Ishikawa (cell line): ENCODE data around the gene SMC6.
A peak's percentile ranks its signal among the peaks of the same experiment; 100 is the strongest.

Experiments used
- CEBPB ChIP-seq: IDR thresholded peaks from 2 replicates; pipeline ENCODE4 v1.6.1; 2012
- CREB1 ChIP-seq: IDR thresholded peaks from 2 replicates; pipeline ENCODE4 v1.6.1; 2012; ENCODE audit warnings: low read depth
- EGR1 ChIP-seq: IDR thresholded peaks from 2 replicates; pipeline ENCODE4 v1.6.1; 2012
- EP300 ChIP-seq: IDR thresholded peaks from 2 replicates; pipeline ENCODE4 v1.6.1; 2012; ENCODE audit warnings: borderline replicate concordance
- FOXM1 ChIP-seq: IDR thresholded peaks from 2 replicates; pipeline ENCODE4 v1.6.1; 2012; ENCODE audit warnings: low read depth, borderline replicate concordance
- NFIC ChIP-seq: IDR thresholded peaks from 2 replicates; pipeline ENCODE4 v1.6.1; 2012
- RAD21 ChIP-seq: IDR thresholded peaks from 2 replicates; pipeline ENCODE4 v1.6.1; 2012; ENCODE audit warnings: low read depth
- TAF1 ChIP-seq: IDR thresholded peaks from 2 replicates; pipeline ENCODE4 v1.6.1; 2012; ENCODE audit warnings: low read depth, mild to moderate bottlenecking
- TCF12 ChIP-seq: IDR thresholded peaks from 2 replicates; pipeline ENCODE4 v1.6.1; 2012; ENCODE audit warnings: low read depth
- TEAD4 ChIP-seq: IDR thresholded peaks from 2 replicates; pipeline ENCODE4 v1.6.1; 2012
- USF1 ChIP-seq: IDR thresholded peaks from 2 replicates; pipeline ENCODE4 v1.6.1; 2012
- YY1 ChIP-seq: IDR thresholded peaks from 2 replicates; pipeline ENCODE4 v1.6.1; 2012; ENCODE audit warnings: low read depth
- ZBTB7A ChIP-seq: IDR thresholded peaks from 2 replicates; pipeline ENCODE4 v1.6.1; 2012; ENCODE audit warnings: low read depth
- TF ChIP-seq, protein P1 (sequence below): IDR thresholded peaks from 2 replicates; pipeline ENCODE4 v1.6.1; 2012; ENCODE audit warnings: low read depth, mild to moderate bottlenecking
- TF ChIP-seq, protein P2 (sequence below): IDR thresholded peaks from 2 replicates; pipeline ENCODE4 v1.6.1; 2012

Gene SMC6

DNA sequence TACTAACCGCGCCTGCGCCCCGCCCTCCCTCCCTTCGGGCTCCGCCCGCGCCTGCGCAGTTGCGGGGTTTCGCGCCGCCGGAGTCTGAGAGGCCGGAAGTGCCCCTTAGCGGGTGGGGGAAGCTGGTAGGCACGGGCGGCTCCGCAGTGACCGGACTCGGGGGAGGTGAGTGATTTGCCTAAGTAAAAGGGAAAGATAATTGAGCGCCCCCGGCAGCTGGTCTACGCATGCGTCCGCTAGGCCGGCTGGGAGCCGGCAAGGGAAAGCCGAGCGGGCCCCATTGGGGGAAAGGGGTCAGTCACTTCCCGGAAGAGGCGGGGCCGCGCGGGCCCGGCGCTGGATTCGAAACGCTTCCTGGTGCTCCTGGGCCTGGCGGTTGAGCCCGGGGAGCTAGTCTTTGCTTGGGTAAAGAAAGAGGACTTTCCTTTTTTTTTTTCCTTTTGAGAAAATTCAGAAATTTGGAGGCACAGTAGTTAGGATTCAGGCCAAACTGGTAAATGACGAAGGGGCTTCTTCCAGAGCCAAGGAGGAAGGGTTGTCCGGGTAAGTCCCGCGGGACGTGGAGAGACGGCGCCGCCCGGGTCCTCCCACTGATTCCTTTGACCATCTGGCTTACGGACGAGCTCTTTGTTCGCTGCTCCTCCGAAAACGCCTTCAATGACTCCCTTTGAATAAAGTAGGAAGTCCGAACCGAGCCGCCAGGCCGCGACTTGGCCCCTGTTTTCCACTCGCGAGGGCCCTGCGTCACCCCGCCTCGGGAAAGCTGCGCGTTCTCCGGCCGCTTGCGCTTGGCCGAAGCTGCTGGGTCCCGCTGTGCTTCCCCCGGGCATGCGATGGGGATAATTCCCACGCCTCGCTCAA is at the start of gene SMC6, which contains the start of gene GEN1:
Gene SMC6 (minus strand): TSS at position 8 of the 861 bp plus-strand sequence. CDS start 7,864 bp downstream, outside the sequence.
Gene GEN1 (plus strand): TSS at position 336 of the 861 bp plus-strand sequence. CDS start 5,806 bp downstream, outside the sequence.
- TF ChIP-seq EGR1 (no peak), CREB1 (no peak), TCF12 (no peak), CEBPB (no peak), TEAD4 (no peak), NFIC (0 out of 2 replicates have a peak, but pooled peaks have one; percentile 4), ZBTB7A (no peak), TAF1 (peak; percentile 77), RAD21 (no peak), USF1 (no peak), YY1 (no peak), EP300 (0 out of 2 replicates have a peak, but pooled peaks have one; percentile 3), FOXM1 (0 out of 2 replicates have a peak, but pooled peaks have one; percentile 20)
- TF ChIP-seq, protein P1, sequence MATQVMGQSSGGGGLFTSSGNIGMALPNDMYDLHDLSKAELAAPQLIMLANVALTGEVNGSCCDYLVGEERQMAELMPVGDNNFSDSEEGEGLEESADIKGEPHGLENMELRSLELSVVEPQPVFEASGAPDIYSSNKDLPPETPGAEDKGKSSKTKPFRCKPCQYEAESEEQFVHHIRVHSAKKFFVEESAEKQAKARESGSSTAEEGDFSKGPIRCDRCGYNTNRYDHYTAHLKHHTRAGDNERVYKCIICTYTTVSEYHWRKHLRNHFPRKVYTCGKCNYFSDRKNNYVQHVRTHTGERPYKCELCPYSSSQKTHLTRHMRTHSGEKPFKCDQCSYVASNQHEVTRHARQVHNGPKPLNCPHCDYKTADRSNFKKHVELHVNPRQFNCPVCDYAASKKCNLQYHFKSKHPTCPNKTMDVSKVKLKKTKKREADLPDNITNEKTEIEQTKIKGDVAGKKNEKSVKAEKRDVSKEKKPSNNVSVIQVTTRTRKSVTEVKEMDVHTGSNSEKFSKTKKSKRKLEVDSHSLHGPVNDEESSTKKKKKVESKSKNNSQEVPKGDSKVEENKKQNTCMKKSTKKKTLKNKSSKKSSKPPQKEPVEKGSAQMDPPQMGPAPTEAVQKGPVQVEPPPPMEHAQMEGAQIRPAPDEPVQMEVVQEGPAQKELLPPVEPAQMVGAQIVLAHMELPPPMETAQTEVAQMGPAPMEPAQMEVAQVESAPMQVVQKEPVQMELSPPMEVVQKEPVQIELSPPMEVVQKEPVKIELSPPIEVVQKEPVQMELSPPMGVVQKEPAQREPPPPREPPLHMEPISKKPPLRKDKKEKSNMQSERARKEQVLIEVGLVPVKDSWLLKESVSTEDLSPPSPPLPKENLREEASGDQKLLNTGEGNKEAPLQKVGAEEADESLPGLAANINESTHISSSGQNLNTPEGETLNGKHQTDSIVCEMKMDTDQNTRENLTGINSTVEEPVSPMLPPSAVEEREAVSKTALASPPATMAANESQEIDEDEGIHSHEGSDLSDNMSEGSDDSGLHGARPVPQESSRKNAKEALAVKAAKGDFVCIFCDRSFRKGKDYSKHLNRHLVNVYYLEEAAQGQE, result no peak
- TF ChIP-seq, protein P2, sequence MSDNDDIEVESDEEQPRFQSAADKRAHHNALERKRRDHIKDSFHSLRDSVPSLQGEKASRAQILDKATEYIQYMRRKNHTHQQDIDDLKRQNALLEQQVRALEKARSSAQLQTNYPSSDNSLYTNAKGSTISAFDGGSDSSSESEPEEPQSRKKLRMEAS, result peak; percentile 31

GRCh38 chr2:17800693-17801458 is 47.3 kb upstream of the SMC6 start:
- TF ChIP-seq EP300 (no peak), ZBTB7A (no peak), NFIC (no peak), USF1 (no peak), RAD21 (no peak), CEBPB (no peak)

DNA sequence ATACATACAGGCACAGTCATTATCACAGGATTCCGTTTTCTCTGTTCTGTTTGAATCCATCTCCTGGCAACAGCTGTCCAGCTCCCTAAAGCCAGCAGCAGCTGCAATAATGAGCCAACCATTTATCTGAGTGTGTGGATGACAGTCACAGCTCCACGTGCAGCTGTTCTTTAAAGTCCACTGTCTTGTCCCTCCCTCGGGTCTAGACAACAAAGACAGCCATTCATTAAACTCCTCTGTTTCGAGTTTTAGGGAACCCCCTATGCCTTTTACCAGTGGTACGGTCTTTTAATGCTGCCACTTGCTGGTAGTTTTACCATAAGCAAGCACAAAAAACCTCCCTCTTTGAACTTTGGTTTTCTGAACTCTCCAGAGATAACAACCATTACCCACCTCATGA is 46.6 kb upstream of the SMC6 start:
- no peak for TF ChIP-seq ZBTB7A
- no peak for TF ChIP-seq TEAD4

DNA sequence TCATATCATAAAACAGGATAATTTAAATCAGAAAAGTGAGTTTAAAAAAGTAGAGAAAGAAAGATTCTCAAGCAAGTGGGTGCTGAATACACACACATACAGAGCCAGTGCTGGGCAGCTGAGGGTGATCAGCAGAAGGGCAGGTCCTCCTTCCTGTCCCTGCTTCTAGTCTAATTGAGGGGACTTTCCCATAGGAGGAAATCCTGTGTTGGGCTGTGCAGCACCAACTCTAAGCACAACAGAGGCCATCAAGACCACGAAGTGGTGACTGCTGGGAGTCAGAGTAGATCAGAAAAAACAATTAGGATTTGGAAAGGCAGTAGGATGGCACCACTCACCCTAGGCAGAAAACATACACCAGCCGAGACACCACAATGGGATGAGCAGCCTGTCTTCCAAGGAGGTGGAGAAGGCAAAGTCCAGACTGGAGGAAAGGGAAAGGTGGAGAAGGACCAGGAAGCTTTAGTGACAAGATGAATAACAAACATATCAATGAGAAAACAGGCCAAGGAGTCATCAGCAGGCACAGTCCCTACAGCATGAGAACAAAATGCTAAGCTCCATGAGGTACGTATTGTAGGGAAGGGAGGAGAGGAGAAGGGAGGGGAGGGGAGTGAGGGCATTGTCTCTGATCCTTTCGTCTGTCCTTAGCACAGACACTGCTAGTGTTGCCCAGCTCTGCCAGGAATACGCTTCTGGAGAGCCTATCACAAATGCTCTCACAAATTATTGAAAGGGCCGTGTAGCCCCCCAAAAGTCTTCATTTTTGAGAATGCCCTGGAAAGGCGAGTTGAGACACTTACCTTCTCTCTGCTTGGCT is 45.9 kb upstream of the SMC6 start:
- no peak for TF ChIP-seq EGR1
- TF ChIP-seq EP300, result no peak
- no peak for TF ChIP-seq ZBTB7A
- TF ChIP-seq TCF12, result no peak
- TF ChIP-seq RAD21, result no peak
- no peak for TF ChIP-seq USF1
- no peak for TF ChIP-seq TAF1
- TF ChIP-seq, protein P2, result no peak
- TF ChIP-seq TEAD4, result no peak
- TF ChIP-seq YY1, result no peak
- TF ChIP-seq FOXM1, result no peak
- no peak for TF ChIP-seq CEBPB
- TF ChIP-seq NFIC, result no peak

DNA sequence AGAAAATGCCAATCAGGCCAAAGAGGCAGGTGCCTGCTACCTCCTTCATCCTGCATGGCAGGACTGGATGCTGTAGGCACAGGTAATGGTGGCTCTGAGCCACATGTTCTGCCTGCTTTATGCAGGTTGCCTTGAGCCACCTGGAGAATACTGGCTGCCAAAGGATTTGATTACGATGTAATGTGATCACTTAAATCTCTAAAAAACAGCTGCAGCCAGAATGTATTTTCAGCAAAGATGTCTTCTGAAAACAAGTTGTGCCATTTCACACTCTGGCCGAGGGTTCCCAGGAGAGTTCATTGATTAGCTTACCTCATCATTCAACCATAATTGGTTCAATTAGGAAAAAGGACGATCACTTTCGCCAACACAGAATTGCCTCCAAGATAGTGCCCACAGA is 44.7 kb upstream of the SMC6 start:
- TF ChIP-seq EGR1, result no peak
- no peak for TF ChIP-seq TEAD4
- no peak for TF ChIP-seq CREB1

DNA sequence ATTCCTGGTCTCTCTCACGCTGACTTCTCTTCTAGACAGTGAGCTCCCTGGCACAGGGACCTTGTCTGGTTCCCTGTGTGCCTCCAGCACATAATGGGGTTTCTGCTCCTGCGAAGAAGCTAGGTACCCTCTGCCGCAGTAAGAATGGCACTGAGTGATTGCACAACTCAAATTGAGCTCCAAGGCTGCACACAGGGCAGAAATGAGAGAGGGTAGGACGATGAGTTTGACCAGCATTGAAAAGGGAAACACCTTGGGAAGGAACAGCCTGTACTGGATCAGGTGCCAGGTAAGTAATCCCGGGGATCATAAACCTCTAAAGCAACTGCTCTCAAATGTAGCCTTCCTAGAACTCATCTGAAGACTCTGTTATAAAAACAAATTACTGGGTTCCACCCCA is 41.7 kb upstream of the SMC6 start:
- no peak for TF ChIP-seq RAD21
- TF ChIP-seq, protein P1, result no peak
- TF ChIP-seq, protein P2, result no peak
- no peak for TF ChIP-seq ZBTB7A
- TF ChIP-seq TAF1, result no peak
- TF ChIP-seq CEBPB, result no peak
- TF ChIP-seq USF1, result no peak
